HCT116 (cell line): ENCODE data around the gene CYP2U1. TPM values are rescaled to one million over a fixed set of nuclear protein-coding genes. Genes with fewer than 3 reads are reported as not detected.

Source experiments
- ATAC-seq: fragments of 200-7000 bp; cut with Tn5 transposase; 2 replicates; pipeline ENCODE4 v1.9.1; 2020; ENCODE audit warnings: mild to moderate bottlenecking, moderate library complexity
- BruUV-seq: library from RNA; stranded (reverse); fragments of 400-500 nt; replicated peaks from 2 replicates; lab custom pipeline; 2021; lab: Mats Ljungman, UMichigan
- CTCF ChIA-PET: fragments of 300-600 bp; sonication (Branson Sonifier 250); formaldehyde crosslinking; loops from one replicate; lab custom pipeline; 2021; ENCODE audit warnings: antibody characterized with exemption; lab: Charles Lee
- POLR2A ChIA-PET: fragments of 300-600, 350-600 bp; sonication (Branson Sonifier 250); formaldehyde crosslinking; loops from one replicate; lab custom pipeline; 2021; ENCODE audit warnings: antibody characterized with exemption; lab: Charles Lee
- RAD21 ChIA-PET, 2 experiments: fragments of 300-600 bp; sonication (Branson Sonifier 250); formaldehyde crosslinking; loops; one replicate each; lab custom pipeline; 2023; ENCODE audit warnings: low total read pairs in 2 of 2; ENCODE audit not compliant: uncharacterized antibody in 2 of 2, unreplicated experiment in 2 of 2, low non-redundant PET in 1 of 2; lab: Charles Lee
- DNase-seq: peaks from one replicate; pipeline ENCODE4 v3.0.0-alpha.2; 2010; ENCODE audit warnings: low read depth, low spot score
- H2AFZ ChIP-seq: fragments of 200-600 bp; shearing (Covaris generic), sonication (generic); 2 replicates; pipeline ENCODE4 v1.6.1; 2017; ENCODE audit warnings: low read depth, mixed run types, mixed read lengths, antibody characterized with exemption, low read length; ENCODE audit not compliant: poor library complexity, severe bottlenecking
- H3K27ac ChIP-seq: 2 replicates; pipeline ENCODE4 v1.5.1; 2012; ENCODE audit warnings: low read depth, low read length
- H3K27me3 ChIP-seq: fragments of 200-600 bp; sonication (generic); 2 replicates; pipeline ENCODE4 v1.6.1; 2016; ENCODE audit warnings: mixed run types, low read length, mixed read lengths; ENCODE audit not compliant: insufficient read depth
- H3K36me3 ChIP-seq, 2 experiments: fragments of 200-500 bp in 1 of 2; fragments of 200-600 bp in 1 of 2; sonication (Bioruptor generic) in 1 of 2; sonication (generic) in 1 of 2; 2 replicates each; pipeline versions ENCODE4 v1.5.1 to v1.6.1; 2014 to 2016; ENCODE audit warnings: low read length in 2 of 2, inconsistent platforms in 1 of 2, mixed read lengths in 1 of 2, mixed run types in 1 of 2; ENCODE audit not compliant: insufficient read depth in 2 of 2, control insufficient read depth in 1 of 2
- H3K4me1 ChIP-seq, 2 experiments: fragments of 200-600 bp in 1 of 2; sonication (generic) in 1 of 2; 2 replicates each; pipeline versions ENCODE4 v1.5.1 to v1.6.1; 2012 to 2017; ENCODE audit warnings: low read length in 2 of 2, inconsistent platforms in 1 of 2, mild to moderate bottlenecking in 1 of 2, mixed read lengths in 1 of 2, mixed run types in 1 of 2, moderate library complexity in 1 of 2; ENCODE audit not compliant: insufficient read depth in 2 of 2, control insufficient read depth in 1 of 2
- H3K4me2 ChIP-seq: fragments of 200-600 bp; sonication (generic); 2 replicates; pipeline ENCODE4 v1.6.1; 2017; ENCODE audit warnings: mixed run types, low read length, mixed read lengths
- H3K4me3 ChIP-seq, 2 experiments: fragments of 200-600 bp in 1 of 2; sonication (generic) in 1 of 2; replicated peaks in 1 of 2; 2 replicates each; pipeline ENCODE4 v1.5.1; 2011 to 2016; ENCODE audit warnings: low read length in 2 of 2, control low read depth in 1 of 2, low read depth in 1 of 2, mild to moderate bottlenecking in 1 of 2, mixed read lengths in 1 of 2, mixed run types in 1 of 2
- H3K79me2 ChIP-seq: fragments of 200-600 bp; sonication (generic); 2 replicates; pipeline ENCODE4 v1.6.1; 2017; ENCODE audit warnings: mild to moderate bottlenecking, mixed run types, low read length, moderate library complexity, mixed read lengths; ENCODE audit not compliant: insufficient read depth
- H3K9ac ChIP-seq: fragments of 200-600 bp; sonication (generic); 2 replicates; pipeline ENCODE4 v1.6.1; 2016; ENCODE audit warnings: low read length, mixed read lengths
- H3K9me2 ChIP-seq: fragments of 200-600 bp; sonication (generic), shearing (Covaris generic); 2 replicates; pipeline ENCODE4 v1.6.1; 2017; ENCODE audit warnings: mixed run types, mild to moderate bottlenecking, moderate library complexity; ENCODE audit not compliant: insufficient read depth
- H3K9me3 ChIP-seq, 2 experiments: fragments of 200-500 bp in 1 of 2; fragments of 200-600 bp in 1 of 2; sonication (Bioruptor generic) in 1 of 2; sonication (generic) in 1 of 2; 2 replicates each; pipeline ENCODE4 v1.6.1; 2014 to 2017; ENCODE audit warnings: low read length in 2 of 2, mixed read lengths in 2 of 2, inconsistent platforms in 1 of 2, low read depth in 1 of 2, mild to moderate bottlenecking in 1 of 2, mixed run types in 1 of 2, moderate library complexity in 1 of 2; ENCODE audit not compliant: control insufficient read depth in 1 of 2, insufficient read depth in 1 of 2
- H4K20me1 ChIP-seq: fragments of 200-600 bp; sonication (generic), shearing (Covaris generic); 2 replicates; pipeline ENCODE4 v1.6.1; 2017; ENCODE audit warnings: mixed run types, mild to moderate bottlenecking, moderate library complexity; ENCODE audit not compliant: insufficient read depth
- ZBTB33 ChIP-seq: IDR thresholded peaks from 2 replicates; pipeline ENCODE4 v1.6.1; 2011; ENCODE audit warnings: mild to moderate bottlenecking, low read length, moderate library complexity; ENCODE audit not compliant: insufficient replicate concordance; ENCODE audit errors: extremely low read depth
- ZFX ChIP-seq: fragments of 450-650 bp; IDR thresholded peaks from 2 replicates; pipeline ENCODE4 v1.6.1; 2017
- intact Hi-C: fragments of 100-400 bp; cut with micrococcal nuclease; formaldehyde crosslinking; loops from 2 replicates; pipeline ENCODE4 v1.10.0; 2022
- total RNA-seq: library from RNA; stranded (reverse); gene quantifications from one replicate; pipeline ENCODE4 v1.2.1, GENCODE V29; 2021; ENCODE audit not compliant: unreplicated experiment
- TF ChIP-seq, protein P1 (sequence below): IDR thresholded peaks from 2 replicates; pipeline ENCODE4 v1.6.1; 2012; ENCODE audit warnings: low read depth

CYP2U1 gene
- total RNA-seq, 1 experiment from 2014 or later = 4.0 TPM

DNA sequence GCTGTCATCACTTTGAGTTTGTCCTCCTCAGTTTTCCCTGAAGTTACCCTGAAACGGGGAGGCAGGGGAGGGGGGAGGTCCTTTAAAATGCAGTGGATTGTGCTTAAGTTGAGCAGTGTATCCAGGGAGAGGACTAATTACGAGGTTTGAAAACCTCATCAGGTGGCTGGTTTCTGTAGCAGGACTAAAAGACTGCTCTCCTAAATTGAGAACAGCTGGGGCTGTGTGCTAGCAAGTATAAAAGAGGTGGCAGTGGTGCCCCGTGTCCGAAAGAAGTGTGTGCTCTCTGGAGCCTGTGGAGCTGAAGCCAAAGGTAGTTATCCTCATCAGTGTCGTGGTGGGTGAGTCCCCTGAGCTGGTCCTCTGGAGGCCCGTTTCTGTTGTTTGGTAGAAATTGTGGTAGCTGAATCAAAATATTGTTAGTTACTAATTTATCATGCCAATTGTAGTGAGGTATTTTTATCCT is 37.2 kb upstream of the CYP2U1 start:
- Histone ChIP-seq H3K27me3 (no peaks in the 10 kb centered on the region), H4K20me1 (no peaks in the 10 kb centered on the region)
- no TSS peak for BruUV-seq
- CTCF ChIA-PET = interaction anchor here (1.1 to 1.4 kb wide), 2 partner anchors 8 to 136 kb away, joined by 3 read pairs; no protein-coding TSS in a partner anchor
- TF ChIP-seq ZFX = no peak
- TF ChIP-seq, protein P1, sequence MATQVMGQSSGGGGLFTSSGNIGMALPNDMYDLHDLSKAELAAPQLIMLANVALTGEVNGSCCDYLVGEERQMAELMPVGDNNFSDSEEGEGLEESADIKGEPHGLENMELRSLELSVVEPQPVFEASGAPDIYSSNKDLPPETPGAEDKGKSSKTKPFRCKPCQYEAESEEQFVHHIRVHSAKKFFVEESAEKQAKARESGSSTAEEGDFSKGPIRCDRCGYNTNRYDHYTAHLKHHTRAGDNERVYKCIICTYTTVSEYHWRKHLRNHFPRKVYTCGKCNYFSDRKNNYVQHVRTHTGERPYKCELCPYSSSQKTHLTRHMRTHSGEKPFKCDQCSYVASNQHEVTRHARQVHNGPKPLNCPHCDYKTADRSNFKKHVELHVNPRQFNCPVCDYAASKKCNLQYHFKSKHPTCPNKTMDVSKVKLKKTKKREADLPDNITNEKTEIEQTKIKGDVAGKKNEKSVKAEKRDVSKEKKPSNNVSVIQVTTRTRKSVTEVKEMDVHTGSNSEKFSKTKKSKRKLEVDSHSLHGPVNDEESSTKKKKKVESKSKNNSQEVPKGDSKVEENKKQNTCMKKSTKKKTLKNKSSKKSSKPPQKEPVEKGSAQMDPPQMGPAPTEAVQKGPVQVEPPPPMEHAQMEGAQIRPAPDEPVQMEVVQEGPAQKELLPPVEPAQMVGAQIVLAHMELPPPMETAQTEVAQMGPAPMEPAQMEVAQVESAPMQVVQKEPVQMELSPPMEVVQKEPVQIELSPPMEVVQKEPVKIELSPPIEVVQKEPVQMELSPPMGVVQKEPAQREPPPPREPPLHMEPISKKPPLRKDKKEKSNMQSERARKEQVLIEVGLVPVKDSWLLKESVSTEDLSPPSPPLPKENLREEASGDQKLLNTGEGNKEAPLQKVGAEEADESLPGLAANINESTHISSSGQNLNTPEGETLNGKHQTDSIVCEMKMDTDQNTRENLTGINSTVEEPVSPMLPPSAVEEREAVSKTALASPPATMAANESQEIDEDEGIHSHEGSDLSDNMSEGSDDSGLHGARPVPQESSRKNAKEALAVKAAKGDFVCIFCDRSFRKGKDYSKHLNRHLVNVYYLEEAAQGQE = no peak
- no peak for TF ChIP-seq ZBTB33
- TF ChIP-seq, all 23 proteins: peak for 0
- DNase-seq (no peak), ATAC-seq (no peak)
- ChIA-PET POLR2A (no interaction called here), RAD21 (no interaction called here)
- intact Hi-C loops = no loop called here
- H3K36me3 ChIP-seq = no peaks in the 10 kb centered on the region; a peak in 1 of 4 replicates
- H3K4me3 ChIP-seq = no peak overlapping the region
- no peak overlapping the region for H3K4me2 ChIP-seq
- H3K9me3 ChIP-seq = no peaks in the 10 kb centered on the region; a peak in 1 of 4 replicates
- H3K79me2 ChIP-seq = peaks cover 13% of the 10 kb centered on the region; the same call in 1 of the 2 replicates
- no peak overlapping the region for H3K27ac ChIP-seq
- H2AFZ ChIP-seq = no peak overlapping the region
- no peaks in the 10 kb centered on the region for H3K9me2 ChIP-seq
- no peak overlapping the region for H3K9ac ChIP-seq
- H3K4me1 ChIP-seq = peaks cover 18 to 31% of the 10 kb centered on the region in 2 experiments
